Jurkat, Clone E6-1 (cell line): ENCODE measurements around the gene HOXC9. TPM values are rescaled to one million over a fixed set of nuclear protein-coding genes. Genes with fewer than 3 reads are reported as not detected.

ENCODE experiments used
- DNase-seq: peaks from one replicate; pipeline ENCODE4 v3.0.0-alpha.2; 2011; ENCODE audit warnings: low read depth, low spot score
- H3K4me3 ChIP-seq: 2 replicates; pipeline ENCODE4 v1.5.1; 2011; ENCODE audit warnings: mild to moderate bottlenecking, low read length, control low read depth, moderate library complexity
- polyA plus RNA-seq: library from polyadenylated mRNA; unstranded; fragments of >200 nt; gene quantifications from one replicate; pipeline ENCODE4 v1.2.1, GENCODE V29; 2012; ENCODE audit warnings: missing spikeins; ENCODE audit not compliant: insufficient read length, insufficient read depth

HOXC9 gene
- polyA plus RNA-seq = 0.77 TPM

- no peak for DNase-seq
- no peak within 1 kb of the TSS for H3K4me3 ChIP-seq
Measured at GRCh38 chr12:54000116-54001114, at the start of gene HOXC9. TSS of gene HOXC9 (plus strand) at chr12:54000161. CDS start at chr12:54000189, 28 bp downstream.

- no peak overlapping the region for H3K4me3 ChIP-seq
- no peak for DNase-seq
Measured at GRCh38 chr12:53950437-53950773, 49.6 kb upstream of the HOXC9 start.

GRCh38 chr12:53950789-53951576, 49.0 kb upstream of the HOXC9 start:
- no peak overlapping the region for H3K4me3 ChIP-seq
- no peak for DNase-seq

- no peak for DNase-seq
- no peak overlapping the region for H3K4me3 ChIP-seq
Measured at GRCh38 chr12:53951577-53952334, 48.2 kb upstream of the HOXC9 start.

- DNase-seq = no peak
Measured at GRCh38 chr12:53952335-53952694, 47.6 kb upstream of the HOXC9 start.

GRCh38 chr12:53952871-53953734, 46.9 kb upstream of the HOXC9 start:
- no peak overlapping the region for H3K4me3 ChIP-seq
- no peak for DNase-seq

More at GRCh38 chr12:53952335-53952694, 47.6 kb upstream of the HOXC9 start:
- H3K4me3 ChIP-seq = no peak overlapping the region

GRCh38 chr12:53953831-53954693, 45.9 kb upstream of the HOXC9 start:
- no peak for DNase-seq
- no peak overlapping the region for H3K4me3 ChIP-seq

- H3K4me3 ChIP-seq = no peak within 1 kb of the TSS
Measured at GRCh38 chr12:53954694-53955035, 45.3 kb upstream of the HOXC9 start, which contains the start of gene HOXC12. TSS of gene HOXC12 (plus strand) at chr12:53954903. CDS start at chr12:53954930, 27 bp downstream.

GRCh38 chr12:53955036-53955775, 44.8 kb upstream of the HOXC9 start:
- H3K4me3 ChIP-seq = no peak overlapping the region
- DNase-seq = no peak

More at GRCh38 chr12:53954694-53955035, 45.3 kb upstream of the HOXC9 start, which contains the start of gene HOXC12:
- no peak for DNase-seq

GRCh38 chr12:53955776-53956250, 44.1 kb upstream of the HOXC9 start:
- no peak for DNase-seq
- no peak overlapping the region for H3K4me3 ChIP-seq

- DNase-seq = peak; percentile 58
- no peak overlapping the region for H3K4me3 ChIP-seq
Measured at GRCh38 chr12:53956251-53956887, 43.6 kb upstream of the HOXC9 start.

- H3K4me3 ChIP-seq = no peak overlapping the region
- DNase-seq = no peak
Measured at GRCh38 chr12:53956914-53957536, 42.9 kb upstream of the HOXC9 start.

- no peak overlapping the region for H3K4me3 ChIP-seq
- DNase-seq = no peak
Measured at GRCh38 chr12:53958128-53958527, 41.8 kb upstream of the HOXC9 start.

- H3K4me3 ChIP-seq = no peak overlapping the region
- DNase-seq = no peak
Measured at GRCh38 chr12:53959314-53959713, 40.6 kb upstream of the HOXC9 start.

- no peak for DNase-seq
- no peak overlapping the region for H3K4me3 ChIP-seq
Measured at GRCh38 chr12:53960187-53961024, 39.6 kb upstream of the HOXC9 start.
